Mammary epithelial cell (primary cell): ENCODE results near the gene RABGAP1L.

ENCODE experiments used
- CTCF ChIP-seq, 2 donors: IDR thresholded peaks in 1 of 2; conservative IDR thresholded peaks in 1 of 2; 2 replicates each; pipeline ENCODE4 v1.5.1; 2011 to 2012; ENCODE audit warnings: inconsistent platforms in 2 of 2, low read length in 2 of 2, mild to moderate bottlenecking in 2 of 2, control low read depth in 1 of 2, low read depth in 1 of 2; ENCODE audit not compliant: insufficient read depth in 1 of 2; ENCODE audit errors: extremely low read depth in 1 of 2
- EZH2 ChIP-seq: IDR thresholded peaks from 2 replicates; pipeline ENCODE4 v1.6.1; 2012; ENCODE audit warnings: low read length, inconsistent platforms, borderline replicate concordance

- TF ChIP-seq CTCF (conservative IDR thresholded peaks at IDR 0.05 in 1 of 2, IDR thresholded peaks at IDR 0.05 in 1 of 2; ENCODE audit: extremely low read depth in 1 of 2, insufficient read depth in 1 of 2, low read depth in 1 of 2, low read length in 2 of 2): no peak
- TF ChIP-seq EZH2: no peak
These were observed 511 bp upstream of the RABGAP1L start for GRCh38 chr1:174158767-174159251.
